ENCODE data around the gene CST7.

CST7 gene

DNA sequence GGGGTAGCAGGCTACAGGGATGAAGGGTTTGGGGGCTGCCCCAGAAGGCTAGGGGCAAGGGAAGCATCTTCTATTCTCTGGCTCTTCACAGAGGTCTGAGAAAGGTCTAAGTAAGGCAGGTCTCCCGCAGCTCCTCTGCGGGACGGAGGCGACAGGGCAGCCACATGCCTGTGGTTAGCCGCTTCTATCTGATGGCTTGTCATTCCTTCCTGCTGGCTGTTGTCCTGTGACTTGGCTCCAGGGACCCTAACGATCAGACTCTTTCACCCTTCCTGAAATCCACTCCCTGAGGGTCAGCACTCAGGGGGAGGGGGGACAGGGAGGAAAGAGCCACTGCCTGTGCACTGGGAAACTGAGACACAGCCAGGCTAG lies 673 bp downstream of the CST7 start:
- no peak for TF ChIP-seq CTCF (IDR thresholded peaks at IDR 0.05; ENCODE audit: low read length, missing control alignments)
- no peak for DNase-seq (ENCODE audit: low read depth)
- H3K4me3 ChIP-seq (replicated peaks; ENCODE audit: low read depth, low read length): no peak overlapping the region

DNA sequence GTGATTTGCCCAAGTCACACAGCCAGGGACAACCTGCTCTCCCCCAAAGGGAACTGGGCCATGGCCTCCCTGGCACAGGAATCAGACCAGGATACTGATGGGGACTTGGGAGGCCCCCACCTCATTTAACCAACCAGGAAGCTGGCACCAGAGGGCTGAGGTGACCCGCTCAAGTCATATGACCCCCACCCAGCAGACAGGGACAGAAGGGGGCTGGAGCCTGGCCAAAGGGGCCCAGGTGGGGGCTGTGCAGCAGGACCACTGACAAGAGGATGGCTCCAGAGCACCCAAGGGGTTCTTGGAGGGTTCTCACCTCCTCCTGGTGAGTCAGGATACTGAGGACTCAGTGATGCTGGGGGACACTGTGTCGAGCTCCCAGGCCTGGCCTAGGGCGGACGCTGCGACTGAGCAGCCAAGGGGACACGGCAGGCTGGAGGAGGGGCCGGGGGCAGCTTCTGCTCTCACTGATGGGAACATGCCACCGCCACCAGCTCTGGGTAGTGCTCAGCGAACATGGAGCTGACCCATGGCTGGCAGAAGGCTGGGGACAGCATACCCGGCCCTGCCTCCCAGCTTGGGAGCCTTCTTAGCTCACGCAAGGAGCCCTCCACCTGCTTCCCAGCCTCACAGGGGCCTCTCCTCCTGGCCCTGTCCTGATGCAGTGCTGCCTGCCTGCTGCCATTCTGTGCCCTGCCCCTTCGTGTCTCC lies 1.2 kb downstream of the CST7 start:
- TF ChIP-seq CTCF (IDR thresholded peaks at IDR 0.05; ENCODE audit: low read length, missing control alignments): no peak
- no peak for DNase-seq (ENCODE audit: low read depth)
- no peak overlapping the region for H3K4me3 ChIP-seq (replicated peaks; ENCODE audit: low read depth, low read length)

- no peak for DNase-seq (ENCODE audit: low read depth)
- TF ChIP-seq CTCF (IDR thresholded peaks at IDR 0.05; ENCODE audit: low read length, missing control alignments): no peak
- H3K4me3 ChIP-seq (replicated peaks; ENCODE audit: low read depth, low read length): no peak overlapping the region
Measured at GRCh38 chr20:24950836-24951525, 1.9 kb downstream of the CST7 start.

DNA sequence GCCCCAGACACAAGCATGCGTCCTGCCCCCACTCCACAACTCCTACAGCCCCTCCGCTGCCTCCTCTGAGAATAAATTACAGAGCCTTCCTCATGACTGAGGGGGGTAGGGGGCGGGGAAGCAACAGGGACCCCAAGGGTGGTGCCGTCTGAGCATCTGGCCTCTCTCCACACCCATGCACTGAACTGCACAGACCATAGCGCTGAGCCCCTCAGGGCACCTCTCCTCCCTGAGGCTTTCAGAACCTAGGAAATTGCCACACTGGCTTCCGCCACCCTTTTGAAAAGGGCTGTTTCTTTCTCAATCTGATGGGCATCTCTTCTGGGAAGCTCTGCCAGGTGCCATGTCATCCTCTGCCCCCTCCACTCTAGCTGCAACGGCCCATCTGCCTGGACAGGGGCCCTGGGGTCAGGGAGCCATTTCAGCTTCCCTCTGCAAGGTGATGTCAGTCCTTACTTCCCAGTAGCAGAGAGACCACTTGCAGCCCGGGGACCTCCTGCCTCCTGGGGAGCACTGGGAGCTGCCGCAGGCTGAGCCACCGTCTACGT lies 2.5 kb downstream of the CST7 start:
- DNase-seq (ENCODE audit: low read depth): no peak
- no peak overlapping the region for H3K4me3 ChIP-seq (replicated peaks; ENCODE audit: low read depth, low read length)
- TF ChIP-seq CTCF (IDR thresholded peaks at IDR 0.05; ENCODE audit: low read length, missing control alignments): no peak

GRCh38 chr20:24952376-24953208 lies 3.5 kb downstream of the CST7 start:
- no peak for DNase-seq (ENCODE audit: low read depth)
- no peak for TF ChIP-seq CTCF (IDR thresholded peaks at IDR 0.05; ENCODE audit: low read length, missing control alignments)
- H3K4me3 ChIP-seq (replicated peaks; ENCODE audit: low read depth, low read length): no peak overlapping the region

DNA sequence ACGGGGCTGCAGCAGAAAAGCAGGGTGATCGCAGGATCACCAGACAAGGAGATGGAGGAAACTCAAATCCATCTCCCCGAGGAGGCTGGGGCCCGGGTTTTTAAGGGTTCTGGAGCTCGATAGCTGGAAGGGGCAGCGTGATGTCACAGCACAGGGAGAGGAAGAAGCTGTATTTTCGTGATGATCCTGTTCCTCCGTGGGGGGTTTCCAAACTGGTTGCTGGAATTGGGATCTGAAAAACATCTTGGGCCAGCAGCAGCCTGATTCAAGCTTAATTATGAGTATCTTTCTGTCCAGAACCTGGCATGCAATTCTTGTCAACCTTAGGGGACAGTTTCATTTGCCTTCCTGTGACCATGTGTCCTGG lies 4.1 kb downstream of the CST7 start:
- H3K4me3 ChIP-seq (replicated peaks; ENCODE audit: low read depth, low read length): no peak overlapping the region
- TF ChIP-seq CTCF (IDR thresholded peaks at IDR 0.05; ENCODE audit: low read length, missing control alignments): no peak
- DNase-seq (ENCODE audit: low read depth): no peak
